Fibroblast of villous mesenchyme (primary cell): Measurements from ENCODE around the gene RD3L. TPM values are rescaled to one million over a fixed set of nuclear protein-coding genes. Genes with fewer than 3 reads are reported as not detected.
"Not testable (repeated sequence)": the region's sequence is repeated elsewhere in the genome, so short reads cannot be mapped to it uniquely, and the experiment has no call there.

Experiments
- DNase-seq: peaks from one replicate; pipeline ENCODE4 v3.0.0-alpha.2; 2010; ENCODE audit warnings: low read depth
- H3K4me3 ChIP-seq: 2 replicates; pipeline ENCODE4 v1.5.1; 2011; ENCODE audit warnings: low read depth, mild to moderate bottlenecking, low read length
- CTCF ChIP-seq: IDR thresholded peaks from 2 replicates; pipeline ENCODE4 v1.5.1; 2012; ENCODE audit warnings: low read depth, mild to moderate bottlenecking, low read length; ENCODE audit not compliant: insufficient read depth
- total RNA-seq: library from RNA; depleted of rRNA; stranded (reverse); fragments of >200 nt; gene quantifications from 2 replicates; pipeline ENCODE4 v1.2.3, GENCODE V29; 2012

The RD3L gene
- total RNA-seq, 1 donor = not detected

- TF ChIP-seq CTCF = no peak
- DNase-seq = no peak
- no peak overlapping the region for H3K4me3 ChIP-seq
Observed at GRCh38 chr14:103930051-103930604, 12.2 kb downstream of the RD3L start.

DNA sequence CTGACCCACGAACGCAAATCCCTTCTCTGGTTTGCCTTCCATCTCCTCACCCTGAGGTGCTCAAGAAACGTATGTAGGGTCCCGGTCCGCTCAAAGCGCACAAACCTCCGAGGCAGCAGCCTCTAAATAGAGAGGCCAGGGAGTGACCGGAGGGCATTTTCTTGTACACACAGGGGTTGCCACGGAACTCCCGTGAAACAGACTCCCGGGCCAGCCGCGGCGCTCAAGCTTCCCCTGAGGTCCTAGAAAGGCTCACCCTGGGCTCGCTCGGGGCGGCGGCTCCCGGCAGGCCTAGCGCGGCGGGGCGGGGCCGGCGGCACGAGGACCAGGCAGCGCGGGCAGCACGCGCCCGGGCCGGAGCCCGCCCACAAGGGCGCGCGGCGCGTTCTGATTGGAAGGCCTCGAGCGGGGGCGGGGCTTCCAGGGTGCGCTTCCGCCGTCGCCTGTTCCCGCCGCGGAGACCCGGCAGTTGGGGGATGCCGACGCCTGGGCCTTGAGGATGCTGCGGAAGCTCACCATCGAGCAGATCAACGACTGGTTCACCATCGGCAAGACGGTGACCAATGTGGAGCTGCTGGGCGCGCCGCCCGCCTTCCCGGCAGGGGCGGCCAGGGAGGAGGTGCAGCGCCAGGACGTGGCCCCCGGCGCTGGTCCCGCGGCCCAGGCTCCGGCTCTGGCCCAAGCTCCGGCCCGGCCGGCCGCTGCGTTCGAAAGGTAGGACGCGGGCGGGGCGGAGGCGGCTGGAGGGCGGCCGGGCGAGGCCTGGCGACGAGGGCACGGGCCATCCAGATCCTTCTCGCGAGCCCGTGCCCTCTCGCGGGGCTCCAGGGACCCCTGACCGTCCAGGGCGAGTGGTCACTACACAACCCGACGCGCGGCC is 14.1 kb downstream of the RD3L start, which contains the start of gene TDRD9:
Gene TDRD9, plus strand, starts transcription at position 446 of the 880 bp plus-strand sequence. Its CDS starts 54 bp downstream, at position 500.
- H3K4me3 ChIP-seq = no peak within 1 kb of the TSS
- no peak for DNase-seq
- no peak for TF ChIP-seq CTCF

- no peak for TF ChIP-seq CTCF
- no peak for DNase-seq
- no peak overlapping the region for H3K4me3 ChIP-seq
Observed at GRCh38 chr14:103927566-103927965, 14.8 kb downstream of the RD3L start.

- H3K4me3 ChIP-seq = no peak overlapping the region
- TF ChIP-seq CTCF = no peak
- no peak for DNase-seq
Observed at GRCh38 chr14:103925316-103925715, 17.0 kb downstream of the RD3L start.

GRCh38 chr14:103923863-103924262 is 18.5 kb downstream of the RD3L start:
- TF ChIP-seq CTCF = no peak
- H3K4me3 ChIP-seq = no peak overlapping the region
- DNase-seq = no peak

GRCh38 chr14:103921855-103922200 is 20.5 kb downstream of the RD3L start:
- peak overlapping the region; percentile 80 for H3K4me3 ChIP-seq
- DNase-seq = not testable (repeated sequence)

DNA sequence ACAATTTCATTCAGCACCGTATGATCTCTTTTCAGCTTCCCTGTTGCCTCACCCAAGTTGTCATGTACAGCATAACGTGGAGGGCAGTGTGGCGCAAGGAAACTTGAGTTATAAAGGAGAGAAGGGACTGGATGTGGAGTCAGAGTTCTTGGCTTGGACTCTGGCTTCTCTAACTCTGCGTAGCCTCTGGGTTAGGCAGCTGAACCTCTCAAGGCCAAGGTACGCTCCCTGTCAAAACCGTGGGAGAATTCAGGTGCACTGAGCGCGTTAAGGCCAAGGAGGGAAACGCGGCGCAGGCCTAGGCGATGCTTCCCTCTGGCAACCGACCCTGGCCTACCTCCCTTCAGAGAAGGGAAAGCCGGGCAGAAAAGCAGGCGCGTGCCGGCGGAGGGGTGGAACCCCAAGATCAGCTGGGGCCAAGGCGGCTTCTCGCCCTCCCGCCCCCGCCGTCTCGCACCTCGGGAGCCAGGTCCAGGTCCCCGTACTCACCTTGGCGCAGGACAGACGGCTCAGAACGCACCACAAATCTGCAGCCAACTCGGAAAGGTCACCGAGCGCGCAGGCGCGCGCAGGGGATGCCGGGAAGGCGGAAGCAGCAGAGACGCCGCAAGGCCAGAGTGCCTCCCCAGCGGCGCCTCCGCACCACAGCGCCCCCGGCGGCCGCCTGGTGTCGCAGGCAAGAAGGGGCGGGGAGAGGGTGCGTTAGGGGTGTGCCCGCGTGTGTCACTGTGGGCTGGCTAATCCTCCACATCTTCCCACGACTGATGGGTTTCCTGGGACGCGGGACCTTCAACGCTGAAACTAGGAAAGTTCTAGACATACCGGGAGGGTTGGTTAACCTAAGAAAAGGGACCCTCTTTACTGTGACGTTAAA is 21.1 kb downstream of the RD3L start:
- peak overlapping the region; percentile 80 for H3K4me3 ChIP-seq
- peak; percentile 99 for TF ChIP-seq CTCF
- peak; percentile 92 for DNase-seq
